NCI-H524 (cell line): ENCODE measurements around the gene ZNF358.
A peak's percentile ranks its signal among the peaks of the same experiment; 100 is the strongest.
"Not testable (repeated sequence)": the region's sequence is repeated elsewhere in the genome, so short reads cannot be mapped to it uniquely, and the experiment has no call there.

Experiments
- DNase-seq, 2 experiments: peaks; one replicate each; lab custom pipeline; 2025; lab: John Stamatoyannopoulos, UW

Gene ZNF358

GRCh38 chr19:7535998-7536695 is 20.2 kb downstream of the ZNF358 start:
- DNase-seq: no peak

- not testable (repeated sequence) for DNase-seq
These were observed 23.1 kb downstream of the ZNF358 start for GRCh38 chr19:7538990-7539389.

- no peak for DNase-seq
These were observed 24.0 kb downstream of the ZNF358 start for GRCh38 chr19:7539827-7540425.

GRCh38 chr19:7540761-7541474 is 25.0 kb downstream of the ZNF358 start:
- no peak for DNase-seq

- DNase-seq: no peak
These were observed 25.5 kb downstream of the ZNF358 start for GRCh38 chr19:7541475-7541824.

- DNase-seq: no peak
These were observed 26.0 kb downstream of the ZNF358 start for GRCh38 chr19:7541828-7542443.

- no peak for DNase-seq
These were observed 26.8 kb downstream of the ZNF358 start for GRCh38 chr19:7542556-7543348.

GRCh38 chr19:7544626-7545025 is 28.7 kb downstream of the ZNF358 start:
- DNase-seq: no peak

- DNase-seq: no peak
These were observed 29.4 kb downstream of the ZNF358 start for GRCh38 chr19:7545300-7545699.

GRCh38 chr19:7545904-7546303 is 30.0 kb downstream of the ZNF358 start:
- no peak for DNase-seq

- no peak for DNase-seq
These were observed 31.3 kb downstream of the ZNF358 start for GRCh38 chr19:7547159-7547558.

- no peak for DNase-seq
These were observed 33.7 kb downstream of the ZNF358 start for GRCh38 chr19:7549429-7550148.

- DNase-seq: no peak
These were observed 34.4 kb downstream of the ZNF358 start for GRCh38 chr19:7550169-7550770.

GRCh38 chr19:7550987-7551761 is 35.3 kb downstream of the ZNF358 start:
- DNase-seq: peak; percentile 75 to 86

- no peak for DNase-seq
These were observed 36.9 kb downstream of the ZNF358 start for GRCh38 chr19:7552781-7553180.

GRCh38 chr19:7554565-7554964 is 38.7 kb downstream of the ZNF358 start:
- DNase-seq: no peak

- no peak for DNase-seq
These were observed 39.3 kb downstream of the ZNF358 start for GRCh38 chr19:7554990-7555864.

- no peak for DNase-seq
These were observed 40.9 kb downstream of the ZNF358 start for GRCh38 chr19:7556696-7557315.

GRCh38 chr19:7558667-7559066 is 42.8 kb downstream of the ZNF358 start:
- no peak for DNase-seq
